Mesenchymal stem cell (in vitro differentiated cells and primary cell): ENCODE data around the gene AFDN.

ENCODE experiments used
- DNase-seq: peaks from one replicate; pipeline ENCODE4 v3.0.0-alpha.2; 2013
- H2AFZ ChIP-seq: one replicate; pipeline ENCODE4 v1.6.1; 2013; ENCODE audit warnings: low read depth, mild to moderate bottlenecking, control low read depth, inconsistent platforms, low read length, moderate library complexity
- H2AK5ac ChIP-seq: 2 replicates; pipeline ENCODE4 v1.6.1; 2013; ENCODE audit warnings: low read length, moderate library complexity, mild to moderate bottlenecking, inconsistent platforms; ENCODE audit not compliant: severe bottlenecking
- H2BK120ac ChIP-seq: one replicate; pipeline ENCODE4 v1.6.1; 2013; ENCODE audit warnings: low read depth, mild to moderate bottlenecking, inconsistent platforms, low read length, moderate library complexity
- H2BK12ac ChIP-seq, 2 experiments: one replicate each; pipeline ENCODE4 v1.6.1; 2013; ENCODE audit warnings: inconsistent platforms in 2 of 2, low read length in 2 of 2, mild to moderate bottlenecking in 2 of 2, moderate library complexity in 2 of 2, control low read depth in 1 of 2
- H2BK15ac ChIP-seq: one replicate; pipeline ENCODE4 v1.6.1; 2013; ENCODE audit warnings: mild to moderate bottlenecking, low read depth, inconsistent platforms; ENCODE audit not compliant: poor library complexity, severe bottlenecking
- H2BK5ac ChIP-seq: 2 replicates; pipeline ENCODE4 v1.6.1; 2013; ENCODE audit warnings: low read depth, mild to moderate bottlenecking, low read length, control low read depth, inconsistent platforms; ENCODE audit not compliant: poor library complexity, severe bottlenecking
- H3K14ac ChIP-seq, 2 experiments: one replicate each; pipeline ENCODE4 v1.6.1; 2013; ENCODE audit warnings: inconsistent platforms in 2 of 2, low read length in 2 of 2, control low read depth in 1 of 2, mild to moderate bottlenecking in 1 of 2, moderate library complexity in 1 of 2
- H3K18ac ChIP-seq, 2 experiments: one replicate each; pipeline ENCODE4 v1.6.1; 2013; ENCODE audit warnings: inconsistent platforms in 2 of 2, low read length in 2 of 2, control low read depth in 1 of 2, low read depth in 1 of 2, mild to moderate bottlenecking in 1 of 2
- H3K23ac ChIP-seq, 2 experiments: one replicate each; pipeline ENCODE4 v1.6.1; 2013; ENCODE audit warnings: inconsistent platforms in 2 of 2, low read length in 2 of 2, mild to moderate bottlenecking in 2 of 2, moderate library complexity in 2 of 2, control low read depth in 1 of 2
- H3K27ac ChIP-seq: 2 replicates; pipeline ENCODE4 v1.5.1; 2013; ENCODE audit warnings: mild to moderate bottlenecking, moderate library complexity, low read length, control low read depth, inconsistent platforms; ENCODE audit not compliant: poor library complexity, severe bottlenecking
- H3K27me3 ChIP-seq, 2 experiments: 2 replicates each; pipeline versions ENCODE4 v1.6.1 to v1.7.0; 2013; ENCODE audit warnings: low read length in 2 of 2, mild to moderate bottlenecking in 2 of 2, moderate library complexity in 2 of 2, control low read depth in 1 of 2, inconsistent platforms in 1 of 2; ENCODE audit not compliant: control insufficient read depth in 1 of 2, insufficient read depth in 1 of 2
- H3K36me3 ChIP-seq, 2 experiments: 2 replicates each; pipeline versions ENCODE4 v1.6.1 to v1.7.0; 2013; ENCODE audit warnings: low read length in 2 of 2, control low read depth in 1 of 2, inconsistent platforms in 1 of 2, low read depth in 1 of 2, mild to moderate bottlenecking in 1 of 2; ENCODE audit not compliant: insufficient read depth in 2 of 2, control insufficient read depth in 1 of 2
- H3K4ac ChIP-seq, 2 experiments: one replicate each; pipeline ENCODE4 v1.6.1; 2013; ENCODE audit warnings: inconsistent platforms in 2 of 2, low read length in 2 of 2, mild to moderate bottlenecking in 2 of 2, moderate library complexity in 2 of 2, control low read depth in 1 of 2, low read depth in 1 of 2
- H3K4me1 ChIP-seq: 2 replicates; pipeline ENCODE4 v1.6.1; 2013; ENCODE audit warnings: low read depth, low read length, control low read depth; ENCODE audit not compliant: control insufficient read depth, insufficient read depth
- H3K4me2 ChIP-seq: 2 replicates; pipeline ENCODE4 v1.6.1; 2013; ENCODE audit warnings: low read length, mild to moderate bottlenecking, inconsistent platforms; ENCODE audit not compliant: poor library complexity, severe bottlenecking
- H3K4me3 ChIP-seq, 2 experiments: 2 replicates each; pipeline versions ENCODE4 v1.5.1 to v1.7.0; 2013; ENCODE audit warnings: low read length in 2 of 2, mild to moderate bottlenecking in 2 of 2, control low read depth in 1 of 2, low read depth in 1 of 2; ENCODE audit not compliant: insufficient read depth in 1 of 2
- H3K79me1 ChIP-seq: replicated peaks from 2 replicates; pipeline ENCODE4 v1.6.1; 2013; ENCODE audit warnings: mild to moderate bottlenecking, control low read depth, low read length, inconsistent platforms; ENCODE audit not compliant: poor library complexity, severe bottlenecking
- H3K9ac ChIP-seq: 2 replicates; pipeline ENCODE4 v1.7.0; 2013; ENCODE audit warnings: mild to moderate bottlenecking, low read length, moderate library complexity
- H3K9me3 ChIP-seq: 2 replicates; pipeline ENCODE4 v1.7.0; 2013; ENCODE audit warnings: mild to moderate bottlenecking, low read length; ENCODE audit not compliant: control insufficient read depth
- H4K8ac ChIP-seq: one replicate; pipeline ENCODE4 v1.6.1; 2013; ENCODE audit warnings: inconsistent platforms, mild to moderate bottlenecking, low read length, moderate library complexity
- H4K91ac ChIP-seq: one replicate; pipeline ENCODE4 v1.6.1; 2013; ENCODE audit warnings: mild to moderate bottlenecking, low read length, inconsistent platforms
- WGBS: methylation state at CpG from one replicate; pipeline ENCODE4 v1.1.7; 2013; ENCODE audit warnings: mixed read lengths; 5-methylcytosine and 5-hydroxymethylcytosine counted together

The AFDN gene

DNA sequence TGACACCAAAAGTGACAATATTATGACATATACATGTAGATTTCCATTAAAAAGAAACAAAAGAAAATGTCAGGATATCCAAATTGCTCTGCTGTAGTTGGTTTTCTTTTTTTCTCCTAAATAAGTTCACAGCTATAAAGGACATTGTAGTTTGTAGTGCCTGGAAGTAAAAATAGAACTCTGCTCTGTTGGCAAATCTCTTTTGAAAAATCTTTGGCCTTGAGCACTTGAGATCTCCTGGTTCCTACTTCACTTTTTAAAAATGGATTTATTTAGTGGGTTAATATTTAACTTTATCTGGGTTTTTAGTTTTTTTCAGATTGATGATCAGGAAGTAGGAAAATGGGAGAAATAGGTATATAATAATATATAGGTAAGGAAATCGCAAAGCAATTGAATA is 52.9 kb downstream of the AFDN start:
- H3K9ac ChIP-seq = no peak overlapping the region
- H3K14ac ChIP-seq = no peak overlapping the region

DNA sequence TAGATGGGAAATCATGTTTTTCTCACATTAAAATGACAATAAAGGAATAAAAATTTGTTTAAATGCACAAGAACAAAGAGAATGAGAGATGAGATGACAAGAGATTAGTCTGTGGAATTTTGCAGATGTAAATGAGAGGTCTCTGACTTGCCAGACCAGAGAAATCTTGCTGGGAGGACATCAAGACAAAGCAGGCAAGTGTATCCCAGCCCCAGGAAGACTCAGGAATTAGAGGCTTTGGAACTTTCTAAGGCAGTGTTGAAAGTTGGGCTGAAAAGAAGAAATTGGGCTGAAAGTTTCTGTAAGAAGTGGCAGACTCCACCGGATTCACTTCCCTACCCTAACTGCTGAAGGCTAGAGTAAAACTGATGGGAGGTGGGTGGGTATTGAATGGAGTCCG is 54.6 kb downstream of the AFDN start:
- Histone ChIP-seq H4K91ac (no peak overlapping the region), H3K79me1 (peaks cover 17% of the 10 kb centered on the region), H3K4me3 (no peak overlapping the region), H3K27ac (no peak overlapping the region), H2BK12ac (no peak overlapping the region), H2BK5ac (no peak overlapping the region), H4K8ac (no peak overlapping the region), H3K9me3 (no peaks in the 10 kb centered on the region), H2BK120ac (no peak overlapping the region), H3K27me3 (no peaks in the 10 kb centered on the region), H3K18ac (no peak overlapping the region), H3K14ac (no peak overlapping the region), H3K4me1 (no peaks in the 10 kb centered on the region), H3K23ac (no peak overlapping the region), H3K4ac (no peak overlapping the region), H3K36me3 (peaks cover 3 to 48% of the 10 kb centered on the region in 2 experiments), H2BK15ac (no peak overlapping the region), H2AK5ac (no peak overlapping the region), H2AFZ (no peak overlapping the region), H3K9ac (no peak overlapping the region), H3K4me2 (no peak overlapping the region)
- no peak for DNase-seq
- WGBS = 98% methylated on average over 2 of the region's 2 CpGs

More for the DNA sequence above, 52.9 kb downstream of the AFDN start:
- Histone ChIP-seq H2BK12ac (no peak overlapping the region), H2BK5ac (no peak overlapping the region), H3K23ac (no peak overlapping the region), H2BK15ac (no peak overlapping the region), H3K79me1 (peaks cover 17% of the 10 kb centered on the region), H3K27ac (no peak overlapping the region), H3K4ac (no peak overlapping the region), H2AFZ (no peak overlapping the region), H4K8ac (no peak overlapping the region), H3K4me2 (no peak overlapping the region), H3K4me1 (no peaks in the 10 kb centered on the region), H4K91ac (no peak overlapping the region), H2BK120ac (no peak overlapping the region), H3K18ac (no peak overlapping the region), H3K4me3 (no peak overlapping the region), H3K9me3 (no peaks in the 10 kb centered on the region), H3K27me3 (no peaks in the 10 kb centered on the region), H3K36me3 (peaks cover 5 to 56% of the 10 kb centered on the region in 2 experiments), H2AK5ac (no peak overlapping the region)
- no peak for DNase-seq
- WGBS = 100% methylated on average over 1 of the region's 1 CpG

DNA sequence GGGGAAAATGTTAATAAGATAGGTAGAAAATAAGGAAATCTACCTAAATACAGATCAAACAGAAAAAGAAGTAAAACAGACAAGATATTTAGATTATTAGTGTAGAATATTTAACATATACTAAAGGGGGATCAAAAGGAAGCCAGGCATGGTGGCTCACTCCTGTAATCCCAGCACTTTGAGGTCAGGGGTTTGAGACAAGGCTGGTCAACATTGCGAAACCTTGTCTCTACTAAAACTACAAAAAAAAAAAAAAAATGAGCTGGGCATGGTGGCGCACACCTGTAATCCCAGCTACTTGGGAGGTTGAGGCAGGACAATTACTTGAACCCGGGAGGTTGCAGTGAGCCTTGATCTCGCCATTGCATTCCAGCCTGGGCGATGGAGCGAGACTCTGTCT is 55.5 kb downstream of the AFDN start:
- Histone ChIP-seq H2BK5ac (no peak overlapping the region), H3K9me3 (no peaks in the 10 kb centered on the region), H3K79me1 (peaks cover 17% of the 10 kb centered on the region), H3K27me3 (no peaks in the 10 kb centered on the region), H3K4me1 (no peaks in the 10 kb centered on the region), H3K23ac (no peak overlapping the region), H4K8ac (no peak overlapping the region), H2AFZ (no peak overlapping the region), H3K9ac (no peak overlapping the region), H3K4me2 (no peak overlapping the region), H2BK15ac (no peak overlapping the region), H3K27ac (no peak overlapping the region), H2BK12ac (no peak overlapping the region), H2AK5ac (no peak overlapping the region), H3K4ac (no peak overlapping the region), H3K18ac (no peak overlapping the region), H4K91ac (no peak overlapping the region), H2BK120ac (no peak overlapping the region), H3K4me3 (no peak overlapping the region), H3K14ac (no peak overlapping the region), H3K36me3 (peaks cover 3 to 44% of the 10 kb centered on the region in 2 experiments)
- WGBS = 100% methylated on average over 4 of the region's 6 CpGs
- no peak for DNase-seq

DNA sequence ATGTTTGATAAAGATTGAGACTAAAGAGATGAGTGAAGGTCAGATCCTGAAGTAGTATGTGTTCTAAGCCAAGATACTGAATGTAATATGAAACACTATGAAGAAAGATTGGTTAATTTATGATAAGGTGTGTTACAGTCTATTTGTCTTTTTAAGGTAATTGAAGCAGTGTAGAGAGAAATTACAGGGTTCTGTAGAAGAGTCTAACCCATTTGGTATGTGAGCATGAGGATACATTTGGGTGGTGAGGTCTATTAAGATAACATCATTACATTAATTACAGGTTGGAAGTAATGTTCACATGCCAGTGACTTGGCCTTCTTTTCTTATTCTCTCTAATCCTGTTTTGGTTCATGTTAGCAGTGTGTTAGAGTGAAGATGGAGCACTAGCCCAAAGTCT is 61.4 kb downstream of the AFDN start:
- Histone ChIP-seq H3K4me3 (no peak overlapping the region), H3K18ac (no peak overlapping the region), H2BK15ac (no peak overlapping the region), H3K36me3 (peaks cover 0 to 27% of the 10 kb centered on the region in 2 experiments), H3K79me1 (peaks cover 10% of the 10 kb centered on the region), H3K4me2 (no peak overlapping the region), H4K8ac (no peak overlapping the region), H2BK120ac (no peak overlapping the region), H3K27me3 (no peaks in the 10 kb centered on the region), H3K9ac (no peak overlapping the region), H3K14ac (no peak overlapping the region), H2BK5ac (no peak overlapping the region), H3K4ac (no peak overlapping the region), H3K9me3 (no peaks in the 10 kb centered on the region), H2BK12ac (no peak overlapping the region), H4K91ac (no peak overlapping the region), H2AFZ (no peak overlapping the region), H3K23ac (no peak overlapping the region), H3K27ac (no peak overlapping the region), H3K4me1 (peaks cover 3% of the 10 kb centered on the region), H2AK5ac (no peak overlapping the region)
- no peak for DNase-seq
